ENCODE results near the gene AGAP1.

- TF ChIP-seq CTCF (IDR thresholded peaks at IDR 0.05 in 8 of 11, conservative IDR thresholded peaks at IDR 0.05 in 3 of 11) (no peak), POLR2A (IDR thresholded peaks at IDR 0.05) (no peak), POLR2AphosphoS5 (IDR thresholded peaks at IDR 0.05) (no peak)
Observed at GRCh38 chr2:235614900-235615712, 121.3 kb downstream of the AGAP1 start.

Data from spleen (tissue), 7 donors.